ENCODE results near the gene C3orf70.

C3orf70 gene

DNA sequence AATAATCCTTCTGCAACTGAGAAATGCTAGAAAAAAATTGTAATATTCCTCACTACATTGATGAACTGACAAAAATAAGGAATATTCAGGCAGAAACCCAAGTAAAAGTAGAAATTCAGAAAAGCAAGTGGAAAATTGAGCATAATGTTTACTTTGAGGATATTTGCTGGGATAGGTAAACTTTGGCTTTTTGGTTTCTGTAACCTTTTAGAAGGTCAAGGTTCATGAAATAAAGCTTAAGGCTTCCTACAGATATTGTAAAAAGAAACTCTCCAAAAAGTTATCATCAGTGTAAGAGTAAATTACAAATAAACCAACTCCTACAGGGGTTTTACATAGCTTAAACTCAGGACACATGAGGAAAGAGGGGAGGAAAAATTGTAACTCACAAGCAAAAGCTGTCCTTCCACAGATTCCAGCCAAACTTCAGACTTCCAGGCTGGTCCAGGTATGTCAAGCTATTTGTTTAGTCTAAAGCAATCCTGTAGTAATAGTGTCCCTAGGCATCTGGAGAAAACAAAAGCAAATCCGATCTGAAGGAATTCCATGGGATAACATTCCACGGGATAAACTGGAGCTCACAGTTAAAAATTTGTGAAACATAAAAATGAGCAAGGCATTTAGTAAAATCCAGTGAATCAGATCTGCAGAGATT, 21.1 kb downstream of the C3orf70 start:
- no peaks in the 10 kb centered on the region for H3K9me3 ChIP-seq (ENCODE audit: severe bottlenecking)
- TF ChIP-seq, protein P1, sequence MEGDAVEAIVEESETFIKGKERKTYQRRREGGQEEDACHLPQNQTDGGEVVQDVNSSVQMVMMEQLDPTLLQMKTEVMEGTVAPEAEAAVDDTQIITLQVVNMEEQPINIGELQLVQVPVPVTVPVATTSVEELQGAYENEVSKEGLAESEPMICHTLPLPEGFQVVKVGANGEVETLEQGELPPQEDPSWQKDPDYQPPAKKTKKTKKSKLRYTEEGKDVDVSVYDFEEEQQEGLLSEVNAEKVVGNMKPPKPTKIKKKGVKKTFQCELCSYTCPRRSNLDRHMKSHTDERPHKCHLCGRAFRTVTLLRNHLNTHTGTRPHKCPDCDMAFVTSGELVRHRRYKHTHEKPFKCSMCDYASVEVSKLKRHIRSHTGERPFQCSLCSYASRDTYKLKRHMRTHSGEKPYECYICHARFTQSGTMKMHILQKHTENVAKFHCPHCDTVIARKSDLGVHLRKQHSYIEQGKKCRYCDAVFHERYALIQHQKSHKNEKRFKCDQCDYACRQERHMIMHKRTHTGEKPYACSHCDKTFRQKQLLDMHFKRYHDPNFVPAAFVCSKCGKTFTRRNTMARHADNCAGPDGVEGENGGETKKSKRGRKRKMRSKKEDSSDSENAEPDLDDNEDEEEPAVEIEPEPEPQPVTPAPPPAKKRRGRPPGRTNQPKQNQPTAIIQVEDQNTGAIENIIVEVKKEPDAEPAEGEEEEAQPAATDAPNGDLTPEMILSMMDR (IDR thresholded peaks at IDR 0.05; ENCODE audit: low read depth, low read length), result no peak
- no peak for DNase-seq
- H3K27me3 ChIP-seq (ENCODE audit: insufficient read depth, low read depth, severe bottlenecking), result no peaks in the 10 kb centered on the region
- H3K4me3 ChIP-seq (ENCODE audit: low read depth, low read length), result no peak overlapping the region
- H3K27ac ChIP-seq, result no peak overlapping the region
- no peaks in the 10 kb centered on the region for H3K36me3 ChIP-seq

DNA sequence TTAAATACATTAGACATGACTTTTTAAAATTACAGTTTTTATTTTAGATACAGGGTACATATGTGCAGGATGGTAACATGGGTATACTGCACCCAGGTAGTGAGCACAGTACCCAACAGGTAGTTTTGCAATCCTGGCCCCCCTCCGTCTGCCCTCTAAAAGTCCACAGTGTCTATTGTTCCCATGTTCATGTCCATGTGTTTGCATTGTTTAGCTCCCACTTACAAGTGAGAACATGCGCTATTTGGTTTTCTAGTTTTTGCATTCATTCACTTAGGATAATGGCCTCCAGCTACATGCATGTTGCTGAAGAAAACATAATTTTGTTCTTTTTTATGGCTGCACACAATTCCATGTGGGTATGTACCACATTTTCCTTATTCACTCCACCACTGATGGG, 23.8 kb downstream of the C3orf70 start:
- H3K4me3 ChIP-seq (ENCODE audit: low read depth, low read length), result no peak overlapping the region
- DNase-seq, result no peak
- H3K36me3 ChIP-seq, result no peaks in the 10 kb centered on the region
- H3K27me3 ChIP-seq (ENCODE audit: insufficient read depth, low read depth, severe bottlenecking), result no peaks in the 10 kb centered on the region
- H3K27ac ChIP-seq, result no peak overlapping the region
- TF ChIP-seq, protein P1 (IDR thresholded peaks at IDR 0.05; ENCODE audit: low read depth, low read length), result no peak
- H3K9me3 ChIP-seq (ENCODE audit: severe bottlenecking), result no peaks in the 10 kb centered on the region

DNA sequence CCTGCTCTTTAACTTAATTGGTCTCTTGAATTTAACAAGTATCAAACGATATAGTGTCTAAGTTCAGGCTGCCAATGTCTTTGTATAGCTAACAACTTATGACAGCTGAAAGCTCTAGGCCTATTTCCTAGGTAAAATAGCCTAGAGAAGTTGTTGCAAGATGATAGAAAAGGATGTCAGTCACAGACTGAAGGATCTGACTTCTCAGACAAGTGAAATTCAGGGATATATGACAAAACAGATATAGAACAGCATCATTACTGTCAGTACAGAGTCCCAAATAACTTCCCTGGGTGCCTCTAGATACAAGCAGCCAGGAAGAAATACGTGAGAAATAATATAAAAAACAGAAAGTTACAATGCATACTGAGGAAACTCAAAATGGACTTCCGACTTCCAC, 26.7 kb downstream of the C3orf70 start:
- no peaks in the 10 kb centered on the region for H3K9me3 ChIP-seq (ENCODE audit: severe bottlenecking)
- no peak overlapping the region for H3K4me3 ChIP-seq (ENCODE audit: low read depth, low read length)
- H3K27ac ChIP-seq, result no peak overlapping the region
- no peak for DNase-seq
- TF ChIP-seq, protein P1 (IDR thresholded peaks at IDR 0.05; ENCODE audit: low read depth, low read length), result no peak
- no peaks in the 10 kb centered on the region for H3K27me3 ChIP-seq (ENCODE audit: insufficient read depth, low read depth, severe bottlenecking)
- no peaks in the 10 kb centered on the region for H3K36me3 ChIP-seq

DNA sequence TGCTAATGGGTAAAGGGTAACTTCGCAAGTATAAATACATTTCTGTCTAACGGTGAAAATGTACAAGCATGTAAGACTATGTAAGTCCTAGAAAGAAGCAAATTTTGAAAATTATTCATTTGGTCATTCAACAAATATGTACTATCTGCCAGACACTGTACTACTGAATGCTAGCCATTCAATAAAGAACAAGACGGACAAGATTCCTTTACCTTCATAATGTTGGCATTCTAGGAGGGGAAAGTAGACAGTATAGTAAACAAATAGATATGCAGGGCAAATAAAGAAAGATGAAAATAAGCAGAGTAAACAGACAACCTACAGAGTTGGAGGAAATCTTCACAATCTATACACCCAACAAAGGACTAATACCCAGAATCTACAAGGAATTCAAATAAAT, 32.7 kb downstream of the C3orf70 start:
- no peak overlapping the region for H3K4me3 ChIP-seq (ENCODE audit: low read depth, low read length)
- no peaks in the 10 kb centered on the region for H3K36me3 ChIP-seq
- H3K27ac ChIP-seq, result no peak overlapping the region
- DNase-seq, result no peak
- TF ChIP-seq, protein P1 (IDR thresholded peaks at IDR 0.05; ENCODE audit: low read depth, low read length), result no peak
- no peaks in the 10 kb centered on the region for H3K9me3 ChIP-seq (ENCODE audit: severe bottlenecking)
- no peaks in the 10 kb centered on the region for H3K27me3 ChIP-seq (ENCODE audit: insufficient read depth, low read depth, severe bottlenecking)

DNA sequence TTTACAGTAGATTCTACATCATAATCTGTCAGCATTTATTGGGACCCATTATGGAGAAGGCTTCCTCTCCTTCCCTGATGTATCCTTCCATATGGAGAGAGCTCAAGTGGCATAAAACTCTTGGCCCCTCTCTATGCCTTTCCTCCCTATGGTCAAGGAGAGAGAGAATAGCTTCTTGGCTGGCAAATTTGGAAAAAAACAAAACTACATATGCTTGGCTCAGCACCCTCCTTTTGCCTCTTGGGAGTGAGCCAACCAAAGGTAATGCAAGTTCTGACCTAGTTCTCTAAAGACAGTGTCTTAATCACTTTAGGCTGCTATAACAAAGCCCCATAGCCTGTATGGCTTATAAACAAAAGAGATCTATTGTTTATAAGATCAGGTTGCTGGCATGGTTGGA, 37.5 kb downstream of the C3orf70 start:
- H3K4me3 ChIP-seq (ENCODE audit: low read depth, low read length), result no peak overlapping the region
- H3K36me3 ChIP-seq, result no peaks in the 10 kb centered on the region
- H3K27ac ChIP-seq, result no peak overlapping the region
- TF ChIP-seq, protein P1 (IDR thresholded peaks at IDR 0.05; ENCODE audit: low read depth, low read length), result no peak
- peaks cover 3% of the 10 kb centered on the region for H3K9me3 ChIP-seq (ENCODE audit: severe bottlenecking)
- H3K27me3 ChIP-seq (ENCODE audit: insufficient read depth, low read depth, severe bottlenecking), result no peaks in the 10 kb centered on the region
- no peak for DNase-seq

DNA sequence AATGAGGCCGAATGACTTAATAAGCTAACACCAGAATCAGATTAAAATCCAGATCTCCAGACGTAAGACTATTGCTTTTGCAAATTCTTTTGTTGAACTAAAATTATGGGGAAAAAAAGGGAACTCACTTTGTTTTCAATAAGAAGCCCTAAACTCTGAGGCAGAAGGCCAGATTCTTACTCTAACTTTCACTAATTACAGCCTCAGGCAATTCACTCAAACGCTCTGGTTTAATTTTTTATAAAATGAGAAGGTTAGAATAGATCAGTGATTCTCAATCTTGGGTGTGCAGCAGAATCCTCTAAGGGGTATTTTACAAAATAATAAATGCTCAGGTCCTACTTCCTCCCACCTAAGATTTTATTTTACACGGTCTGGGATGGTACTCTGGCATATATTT, 38.1 kb downstream of the C3orf70 start:
- no peak overlapping the region for H3K4me3 ChIP-seq (ENCODE audit: low read depth, low read length)
- no peak overlapping the region for H3K27ac ChIP-seq
- H3K36me3 ChIP-seq, result no peaks in the 10 kb centered on the region
- no peak for DNase-seq
- no peaks in the 10 kb centered on the region for H3K27me3 ChIP-seq (ENCODE audit: insufficient read depth, low read depth, severe bottlenecking)
- TF ChIP-seq, protein P1 (IDR thresholded peaks at IDR 0.05; ENCODE audit: low read depth, low read length), result no peak
- H3K9me3 ChIP-seq (ENCODE audit: severe bottlenecking), result peaks cover 3% of the 10 kb centered on the region

All from WERI-Rb-1 (cell line).